ENCODE measurements around the gene JARID2. TPM values are rescaled to one million over a fixed set of nuclear protein-coding genes. Genes with fewer than 3 reads are reported as not detected.

The JARID2 gene
- total and polyA plus RNA-seq, 9 of the 15 experiments (the other 6 are each of a cell fraction or from before 2014, with no cell fraction given): 5.0 to 29.0 (median 15.6) TPM

DNA sequence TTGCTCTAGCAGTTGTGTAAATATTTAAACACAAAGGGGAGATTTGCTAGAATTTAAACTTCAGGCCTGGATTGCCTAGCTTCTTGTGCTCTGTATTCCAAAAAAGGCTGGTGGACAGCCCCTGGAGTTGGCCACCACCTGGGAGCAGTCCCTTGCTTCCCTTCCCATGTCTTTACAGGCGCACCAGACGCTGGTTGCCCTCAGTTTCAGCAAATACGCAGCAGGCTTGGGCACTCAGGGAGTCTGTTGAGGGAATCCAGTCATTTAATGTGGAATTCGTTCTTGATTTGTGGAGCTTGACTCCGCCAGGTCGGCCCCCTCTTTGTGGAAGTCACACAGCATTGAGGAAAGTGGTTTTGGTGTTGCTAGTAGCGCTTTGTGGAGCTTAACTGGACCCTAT, 260.2 kb downstream of the JARID2 start (continued):
- TF ChIP-seq DACH1 (IDR thresholded peaks at IDR 0.05; ENCODE audit: partially characterized antibody): no peak
- no peak for TF ChIP-seq HSF4 (CRISPR knock-in tag; IDR thresholded peaks at IDR 0.05; ENCODE audit: borderline replicate concordance)
- TF ChIP-seq BHLHE40 (IDR thresholded peaks at IDR 0.05; ENCODE audit: low read length): no peak

GRCh38 chr6:15507221-15507620, 261.4 kb downstream of the JARID2 start:
- no peak for DNase-seq (ENCODE audit: extremely low read depth in 1 of 4, low spot score in 3 of 4)
- intact Hi-C loops (cut with micrococcal nuclease) (no loop called here), in situ Hi-C loops (cut with MboI) (no loop called here)
- peaks cover 89% of the 10 kb centered on the region for H3K36me3 ChIP-seq (ENCODE audit: control insufficient read depth, insufficient read depth, low read length)
- H3K9ac ChIP-seq (ENCODE audit: insufficient read depth in 1 of 2, low read depth in 2 of 2, low read length in 2 of 2): no peak overlapping the region; a peak in 1 of 4 replicates
- peaks cover 7% of the 10 kb centered on the region; the same call in 2 of the 3 replicates for H3K79me2 ChIP-seq (ENCODE audit: control insufficient read depth, insufficient read depth, low read length)
- WGBS (ENCODE audit: insufficient coverage, low coverage, missing lambda C conversion rate): 94% methylated on average over 11 of the region's 11 CpGs
- no peak for FAIRE-seq
- no peaks in the 10 kb centered on the region for H3K9me3 ChIP-seq (replicated peaks; ENCODE audit: control insufficient read depth, insufficient read depth, low read depth, low read length)
- H3K4me2 ChIP-seq (ENCODE audit: insufficient read depth, low read length): no peak overlapping the region
- no TSS peak for BruUV-seq (replicated peaks)
- H3K4me3 ChIP-seq: no peak overlapping the region
- H3K4me1 ChIP-seq (replicated peaks in 1 of 2; ENCODE audit: control insufficient read depth in 2 of 2, insufficient read depth in 2 of 2, low read length in 2 of 2): peaks cover 23 to 24% of the 10 kb centered on the region in 2 experiments
- H3K9me1 ChIP-seq (ENCODE audit: control insufficient read depth, insufficient read depth, low read length): no peaks in the 10 kb centered on the region
- no peak for ATAC-seq
- H3K27ac ChIP-seq (ENCODE audit: extremely low read depth, low read depth, low read length): no peak overlapping the region
- H3K27me3 ChIP-seq (ENCODE audit: control insufficient read depth in 2 of 2, insufficient read depth in 2 of 2, low read length in 2 of 2): no peaks in the 10 kb centered on the region
- ChIA-PET CTCF (ENCODE audit: low intra/inter-chr PET ratio) (no interaction called here), POLR2A (no interaction called here)
- no peak overlapping the region for H2AFZ ChIP-seq (ENCODE audit: low read depth, low read length)
- no peaks in the 10 kb centered on the region for H4K20me1 ChIP-seq (replicated peaks; ENCODE audit: control insufficient read depth, insufficient read depth, low read length)
- no peak for TF ChIP-seq NR4A1 (CRISPR knock-in tag; IDR thresholded peaks at IDR 0.05)
- TF ChIP-seq NR4A1 (tag; IDR thresholded peaks at IDR 0.05): no peak
- TF ChIP-seq KLF6 (CRISPR knock-in tag; IDR thresholded peaks at IDR 0.05; ENCODE audit: borderline replicate concordance): no peak
- TF ChIP-seq XRCC4 (IDR thresholded peaks at IDR 0.05; ENCODE audit: extremely low read depth, insufficient read depth, insufficient read length): no peak
- TF ChIP-seq, protein P1, sequence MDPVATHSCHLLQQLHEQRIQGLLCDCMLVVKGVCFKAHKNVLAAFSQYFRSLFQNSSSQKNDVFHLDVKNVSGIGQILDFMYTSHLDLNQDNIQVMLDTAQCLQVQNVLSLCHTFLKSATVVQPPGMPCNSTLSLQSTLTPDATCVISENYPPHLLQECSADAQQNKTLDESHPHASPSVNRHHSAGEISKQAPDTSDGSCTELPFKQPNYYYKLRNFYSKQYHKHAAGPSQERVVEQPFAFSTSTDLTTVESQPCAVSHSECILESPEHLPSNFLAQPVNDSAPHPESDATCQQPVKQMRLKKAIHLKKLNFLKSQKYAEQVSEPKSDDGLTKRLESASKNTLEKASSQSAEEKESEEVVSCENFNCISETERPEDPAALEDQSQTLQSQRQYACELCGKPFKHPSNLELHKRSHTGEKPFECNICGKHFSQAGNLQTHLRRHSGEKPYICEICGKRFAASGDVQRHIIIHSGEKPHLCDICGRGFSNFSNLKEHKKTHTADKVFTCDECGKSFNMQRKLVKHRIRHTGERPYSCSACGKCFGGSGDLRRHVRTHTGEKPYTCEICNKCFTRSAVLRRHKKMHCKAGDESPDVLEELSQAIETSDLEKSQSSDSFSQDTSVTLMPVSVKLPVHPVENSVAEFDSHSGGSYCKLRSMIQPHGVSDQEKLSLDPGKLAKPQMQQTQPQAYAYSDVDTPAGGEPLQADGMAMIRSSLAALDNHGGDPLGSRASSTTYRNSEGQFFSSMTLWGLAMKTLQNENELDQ (CRISPR knock-in tag; IDR thresholded peaks at IDR 0.05; ENCODE audit: borderline replicate concordance): no peak
- no peak for TF ChIP-seq ZNF586 (CRISPR knock-in tag; conservative IDR thresholded peaks at IDR 0.05)
- TF ChIP-seq, protein P2, sequence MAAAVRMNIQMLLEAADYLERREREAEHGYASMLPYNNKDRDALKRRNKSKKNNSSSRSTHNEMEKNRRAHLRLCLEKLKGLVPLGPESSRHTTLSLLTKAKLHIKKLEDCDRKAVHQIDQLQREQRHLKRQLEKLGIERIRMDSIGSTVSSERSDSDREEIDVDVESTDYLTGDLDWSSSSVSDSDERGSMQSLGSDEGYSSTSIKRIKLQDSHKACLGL (CRISPR knock-in tag; IDR thresholded peaks at IDR 0.05; ENCODE audit: borderline replicate concordance, poor library complexity, severe bottlenecking): no peak
- TF ChIP-seq BHLHE40 (IDR thresholded peaks at IDR 0.05; ENCODE audit: low read length): no peak
- no peak for TF ChIP-seq ATF7 (IDR thresholded peaks at IDR 0.05)
- TF ChIP-seq ZNF184 (CRISPR knock-in tag; IDR thresholded peaks at IDR 0.05): no peak
- no peak for TF ChIP-seq FOXA1 (IDR thresholded peaks at IDR 0.05; ENCODE audit: borderline replicate concordance)
- no peak for TF ChIP-seq RNF219 (CRISPR knock-in tag; IDR thresholded peaks at IDR 0.05)
- no peak for TF ChIP-seq ZNF551 (CRISPR knock-in tag; IDR thresholded peaks at IDR 0.05)
- TF ChIP-seq ETS2 (tag; IDR thresholded peaks at IDR 0.05; ENCODE audit: borderline replicate concordance, poor library complexity, severe bottlenecking): no peak
- TF ChIP-seq U2AF2 (optimal IDR thresholded peaks at IDR 0.05; ENCODE audit: low read depth, low read length): no peak

Data from K562 (cell line).